ENCODE results near the gene DMBT1. TPM values are rescaled to one million over a fixed set of nuclear protein-coding genes. Genes with fewer than 3 reads are reported as not detected.
A peak's percentile ranks its signal among the peaks of the same experiment; 100 is the strongest.

The DMBT1 gene
- not detected for total RNA-seq

DNA sequence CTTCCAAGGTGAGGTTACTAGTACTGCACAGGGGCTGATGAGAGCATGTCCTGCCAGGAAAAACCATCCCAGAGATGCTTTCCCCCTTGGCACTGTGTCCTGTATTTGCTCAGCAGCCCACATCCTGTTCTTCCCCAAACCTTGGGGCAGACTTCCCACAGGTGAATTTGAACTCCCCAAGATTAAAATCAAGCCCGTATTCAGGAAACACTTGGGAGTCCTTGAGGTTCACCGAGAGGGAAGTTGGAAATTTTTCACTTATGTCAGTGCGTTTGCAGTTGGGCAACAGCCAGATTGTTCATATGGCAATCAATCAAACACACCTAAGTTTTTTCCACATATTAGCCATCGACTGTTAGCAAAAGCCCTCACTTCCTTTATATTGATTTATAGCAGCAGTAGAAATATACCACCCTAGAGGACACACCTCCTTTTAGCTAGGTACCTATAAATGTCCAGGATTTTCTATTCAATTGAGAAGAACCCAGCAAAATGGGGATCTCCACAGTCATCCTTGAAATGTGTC, at the start of gene DMBT1:
Gene DMBT1, plus strand, starts transcription at position 476 of the 526 bp plus-strand sequence. Its CDS starts 17 bp downstream, at position 493.
- H3K27me3 Mint-ChIP-seq (ENCODE audit: low read depth): peaks cover 54% of the 10 kb centered on the region
- no peaks in the 10 kb centered on the region for H3K9me3 Mint-ChIP-seq
- no peak within 1 kb of the TSS for H3K27ac Mint-ChIP-seq
- DNase-seq (no peak), ATAC-seq (replicated peaks in 1 of 2) (no peak)
- H3K36me3 Mint-ChIP-seq (ENCODE audit: insufficient read depth in 2 of 2): no peaks in the 10 kb centered on the region
- no peak within 1 kb of the TSS for H3K4me3 Mint-ChIP-seq
- H3K4me1 Mint-ChIP-seq (ENCODE audit: low read depth): peaks cover 22% of the 10 kb centered on the region

DNA sequence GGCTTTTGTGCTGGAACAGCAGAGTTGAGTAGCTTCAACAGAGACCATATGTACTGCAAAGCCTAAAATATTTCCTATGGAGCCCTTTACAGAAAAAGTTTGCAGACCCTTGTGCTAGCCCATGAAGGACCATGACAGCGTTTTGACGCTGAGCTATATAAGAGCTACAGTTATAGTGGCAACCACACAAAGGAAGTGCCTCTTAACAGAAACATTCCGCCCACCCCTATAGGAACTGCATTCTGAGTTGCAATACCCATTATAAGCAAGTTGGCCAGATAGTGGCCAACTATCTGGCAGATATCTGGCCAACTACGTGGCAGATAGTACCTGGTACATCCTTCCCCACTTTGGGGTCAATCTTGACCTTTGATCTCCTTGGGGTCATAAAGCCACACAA, 47.5 kb upstream of the DMBT1 start:
- H3K4me1 Mint-ChIP-seq (ENCODE audit: low read depth): peaks cover 17% of the 10 kb centered on the region
- H3K27ac Mint-ChIP-seq: no peak overlapping the region
- no peaks in the 10 kb centered on the region for H3K27me3 Mint-ChIP-seq (ENCODE audit: low read depth)
- ATAC-seq (replicated peaks in 1 of 2) (no peak), DNase-seq (no peak)
- no peak overlapping the region for H3K4me3 Mint-ChIP-seq
- no peaks in the 10 kb centered on the region for H3K36me3 Mint-ChIP-seq (ENCODE audit: insufficient read depth in 2 of 2)
- no peaks in the 10 kb centered on the region for H3K9me3 Mint-ChIP-seq

DNA sequence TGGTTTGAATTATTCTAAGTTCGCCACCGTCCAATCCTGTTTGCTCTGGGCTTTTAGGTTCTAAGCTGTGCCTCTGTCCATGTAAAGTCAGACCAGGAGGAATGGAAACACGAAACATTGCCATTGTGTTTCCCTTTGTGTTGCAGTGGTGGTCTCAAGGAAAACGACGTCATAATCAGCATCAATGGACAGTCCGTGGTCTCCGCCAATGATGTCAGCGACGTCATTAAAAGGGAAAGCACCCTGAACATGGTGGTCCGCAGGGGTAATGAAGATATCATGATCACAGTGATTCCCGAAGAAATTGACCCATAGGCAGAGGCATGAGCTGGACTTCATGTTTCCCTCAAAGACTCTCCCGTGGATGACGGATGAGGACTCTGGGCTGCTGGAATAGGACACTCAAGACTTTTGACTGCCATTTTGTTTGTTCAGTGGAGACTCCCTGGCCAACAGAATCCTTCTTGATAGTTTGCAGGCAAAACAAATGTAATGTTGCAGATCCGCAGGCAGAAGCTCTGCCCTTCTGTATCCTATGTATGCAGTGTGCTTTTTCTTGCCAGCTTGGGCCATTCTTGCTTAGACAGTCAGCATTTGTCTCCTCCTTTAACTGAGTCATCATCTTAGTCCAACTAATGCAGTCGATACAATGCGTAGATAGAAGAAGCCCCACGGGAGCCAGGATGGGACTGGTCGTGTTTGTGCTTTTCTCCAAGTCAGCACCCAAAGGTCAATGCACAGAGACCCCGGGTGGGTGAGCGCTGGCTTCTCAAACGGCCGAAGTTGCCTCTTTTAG, 46.3 kb upstream of the DMBT1 start:
- no peaks in the 10 kb centered on the region for H3K9me3 Mint-ChIP-seq
- ATAC-seq (replicated peaks in 1 of 2): no peak
- H3K4me3 Mint-ChIP-seq: no peak overlapping the region
- no peak overlapping the region for H3K27ac Mint-ChIP-seq
- DNase-seq: no peak
- H3K36me3 Mint-ChIP-seq (ENCODE audit: insufficient read depth in 2 of 2): no peaks in the 10 kb centered on the region
- peaks cover 17% of the 10 kb centered on the region for H3K4me1 Mint-ChIP-seq (ENCODE audit: low read depth)
- peaks cover 5% of the 10 kb centered on the region for H3K27me3 Mint-ChIP-seq (ENCODE audit: low read depth)

DNA sequence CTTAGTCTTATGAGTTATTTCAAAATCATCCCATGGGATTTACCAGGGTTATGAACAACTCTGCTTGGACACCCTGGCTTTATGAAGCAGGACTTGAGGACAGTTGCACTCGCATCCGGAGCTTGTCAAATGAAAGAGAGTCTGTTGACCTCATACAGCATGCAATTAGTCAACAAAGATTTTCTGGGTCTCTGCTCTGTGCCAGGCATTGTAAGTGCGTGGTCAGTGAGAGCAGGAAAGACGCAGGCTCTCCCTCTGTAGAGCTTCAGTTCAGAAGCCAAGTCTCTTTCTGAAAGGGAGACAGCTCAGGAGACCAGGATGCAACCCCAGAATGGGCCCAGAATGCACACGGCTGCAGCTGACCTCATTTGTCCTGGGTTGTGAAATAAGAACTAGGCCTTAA, 45.5 kb upstream of the DMBT1 start:
- H3K4me3 Mint-ChIP-seq: no peak overlapping the region
- H3K27ac Mint-ChIP-seq: no peak overlapping the region
- H3K9me3 Mint-ChIP-seq: no peaks in the 10 kb centered on the region
- no peak for ATAC-seq (replicated peaks in 1 of 2)
- DNase-seq: no peak
- peaks cover 17% of the 10 kb centered on the region for H3K4me1 Mint-ChIP-seq (ENCODE audit: low read depth)
- peaks cover 6% of the 10 kb centered on the region for H3K27me3 Mint-ChIP-seq (ENCODE audit: low read depth)
- no peaks in the 10 kb centered on the region for H3K36me3 Mint-ChIP-seq (ENCODE audit: insufficient read depth in 2 of 2)

DNA sequence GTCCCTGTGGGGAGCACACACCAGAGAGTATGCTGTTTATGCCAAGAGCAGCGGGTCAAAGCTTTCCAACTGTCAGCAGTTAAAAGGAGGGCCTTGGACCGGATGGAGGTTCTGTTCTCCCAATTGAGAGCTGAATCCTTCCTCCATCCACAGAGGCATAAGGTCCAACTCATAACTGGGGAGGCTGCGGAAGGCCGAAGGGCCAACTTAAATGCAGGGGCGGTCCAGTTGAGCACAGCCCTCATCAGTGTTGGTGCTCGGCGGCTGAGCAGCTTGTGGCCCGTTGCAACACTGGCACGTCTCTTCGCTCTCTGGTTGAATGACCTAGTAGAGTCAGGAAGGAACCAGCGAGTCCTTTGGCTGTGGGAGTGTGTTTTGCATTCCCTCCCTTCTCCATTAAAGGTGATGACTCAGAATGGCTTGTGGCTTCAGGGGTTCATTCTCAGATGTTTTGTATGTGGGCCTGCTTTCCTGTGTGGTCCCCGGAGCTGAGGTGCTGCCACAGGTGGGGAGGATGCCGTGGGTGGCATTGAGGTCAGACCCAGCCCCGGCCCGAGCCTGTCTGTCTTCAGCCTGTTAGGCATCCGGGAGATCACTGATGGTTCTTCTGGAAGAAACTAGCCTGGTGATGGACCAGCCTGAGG, 44.8 kb upstream of the DMBT1 start:
- H3K9me3 Mint-ChIP-seq: no peaks in the 10 kb centered on the region
- H3K27me3 Mint-ChIP-seq (ENCODE audit: low read depth): peaks cover 6% of the 10 kb centered on the region
- no peaks in the 10 kb centered on the region for H3K36me3 Mint-ChIP-seq (ENCODE audit: insufficient read depth in 2 of 2)
- ATAC-seq (replicated peaks in 1 of 2) (peak; percentile 87 to 91), DNase-seq (peak; percentile 61 to 62)
- peak overlapping the region; percentile 30 to 45 for H3K4me3 Mint-ChIP-seq
- H3K4me1 Mint-ChIP-seq (ENCODE audit: low read depth): peaks cover 17% of the 10 kb centered on the region
- no peak overlapping the region for H3K27ac Mint-ChIP-seq

DNA sequence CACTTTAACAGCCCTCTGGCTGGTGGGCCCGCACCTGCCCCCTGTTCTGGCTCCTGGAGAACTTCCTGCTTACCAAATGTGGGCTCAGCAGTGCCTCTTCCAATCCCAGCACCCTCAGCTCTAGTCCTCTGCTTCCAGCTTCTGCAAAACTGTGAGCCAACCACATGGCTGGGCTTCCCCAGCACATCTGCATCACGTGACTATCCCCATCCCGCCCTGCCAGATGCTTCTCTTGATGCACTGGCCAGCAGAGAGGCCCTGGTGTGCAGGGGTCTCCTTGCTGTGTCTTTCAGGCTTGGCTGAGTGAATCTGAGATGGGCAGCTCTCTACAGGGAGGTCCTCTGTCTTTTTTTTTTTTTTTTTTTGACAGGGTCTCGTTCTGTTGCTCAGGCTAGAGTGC, 43.8 kb upstream of the DMBT1 start:
- ATAC-seq (replicated peaks in 1 of 2) (no peak), DNase-seq (no peak)
- Mint-ChIP-seq H3K4me1 (ENCODE audit: low read depth) (peaks cover 17% of the 10 kb centered on the region), H3K27me3 (ENCODE audit: low read depth) (peaks cover 6% of the 10 kb centered on the region), H3K4me3 (no peak overlapping the region), H3K9me3 (no peaks in the 10 kb centered on the region), H3K27ac (no peak overlapping the region), H3K36me3 (ENCODE audit: insufficient read depth in 2 of 2) (no peaks in the 10 kb centered on the region)

DNA sequence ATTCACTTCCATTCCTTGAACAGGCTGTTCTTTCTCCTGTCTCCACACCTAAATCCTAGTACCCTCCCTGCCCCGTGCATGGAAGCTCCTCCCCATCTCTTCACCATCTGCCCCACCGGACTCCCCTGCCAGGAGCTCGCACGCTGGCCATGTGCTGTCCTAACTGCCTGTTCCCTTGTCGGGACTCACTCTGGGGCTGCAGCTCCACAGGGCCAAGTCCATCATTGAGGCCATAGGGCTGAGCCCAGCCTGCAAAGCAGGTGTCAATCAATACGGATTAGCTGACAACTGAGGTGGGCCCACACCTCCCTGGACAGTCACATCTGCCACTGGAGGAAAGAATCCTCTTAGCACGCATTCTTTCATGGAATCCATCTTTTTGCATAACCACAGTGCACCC, 41.4 kb upstream of the DMBT1 start:
- Mint-ChIP-seq H3K4me3 (no peak overlapping the region), H3K27ac (no peak overlapping the region), H3K27me3 (ENCODE audit: low read depth) (peaks cover 13% of the 10 kb centered on the region), H3K9me3 (no peaks in the 10 kb centered on the region), H3K36me3 (ENCODE audit: insufficient read depth in 2 of 2) (no peaks in the 10 kb centered on the region), H3K4me1 (ENCODE audit: low read depth) (peaks cover 17% of the 10 kb centered on the region)
- DNase-seq: no peak
- ATAC-seq (replicated peaks in 1 of 2): no peak

DNA sequence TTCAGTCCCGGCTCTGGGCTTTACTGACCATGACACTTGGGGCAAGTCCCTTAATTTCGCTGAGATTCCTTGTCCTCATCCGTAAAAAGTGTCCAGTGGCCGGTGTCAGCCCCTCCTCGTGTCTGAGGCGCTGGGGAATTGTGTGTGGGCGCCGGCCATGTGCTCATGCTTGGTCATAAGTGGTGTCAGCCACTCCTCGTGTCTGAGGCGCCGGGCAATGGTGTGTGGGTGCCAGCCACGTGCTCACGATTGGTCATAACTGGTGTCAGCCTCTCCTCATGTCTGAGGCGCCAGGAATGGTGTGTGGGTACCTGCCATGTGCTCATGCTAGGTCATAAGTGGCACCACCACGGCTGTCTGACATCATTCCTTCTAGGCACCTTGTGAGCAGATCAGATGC, 40.7 kb upstream of the DMBT1 start:
- H3K4me3 Mint-ChIP-seq: no peak overlapping the region
- no peaks in the 10 kb centered on the region for H3K9me3 Mint-ChIP-seq
- no peaks in the 10 kb centered on the region for H3K36me3 Mint-ChIP-seq (ENCODE audit: insufficient read depth in 2 of 2)
- no peak overlapping the region for H3K27ac Mint-ChIP-seq
- ATAC-seq (replicated peaks in 1 of 2) (no peak), DNase-seq (no peak)
- peaks cover 13% of the 10 kb centered on the region for H3K27me3 Mint-ChIP-seq (ENCODE audit: low read depth)
- H3K4me1 Mint-ChIP-seq (ENCODE audit: low read depth): peaks cover 17% of the 10 kb centered on the region

DNA sequence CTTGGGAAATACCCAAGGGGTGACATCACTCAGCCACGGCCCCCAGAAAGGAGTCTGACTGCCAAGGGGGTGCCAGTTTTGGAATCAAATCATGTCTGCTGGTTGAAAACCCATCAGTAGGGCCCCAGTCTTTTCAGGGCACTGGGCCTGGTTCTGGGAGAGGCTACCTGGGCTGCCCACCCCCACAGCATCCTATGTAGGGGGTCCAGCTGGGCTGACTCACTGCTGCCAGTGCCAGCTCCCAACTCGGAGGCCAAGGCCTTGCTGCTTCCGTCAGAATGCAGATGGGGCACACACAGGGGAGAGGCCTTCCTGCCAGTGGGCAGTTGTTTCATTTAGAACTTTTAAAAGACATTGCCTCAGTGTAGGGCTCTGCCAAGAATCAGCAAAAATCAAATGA, 39.5 kb upstream of the DMBT1 start:
- no peak overlapping the region for H3K4me3 Mint-ChIP-seq
- no peak for ATAC-seq (replicated peaks in 1 of 2)

DNA sequence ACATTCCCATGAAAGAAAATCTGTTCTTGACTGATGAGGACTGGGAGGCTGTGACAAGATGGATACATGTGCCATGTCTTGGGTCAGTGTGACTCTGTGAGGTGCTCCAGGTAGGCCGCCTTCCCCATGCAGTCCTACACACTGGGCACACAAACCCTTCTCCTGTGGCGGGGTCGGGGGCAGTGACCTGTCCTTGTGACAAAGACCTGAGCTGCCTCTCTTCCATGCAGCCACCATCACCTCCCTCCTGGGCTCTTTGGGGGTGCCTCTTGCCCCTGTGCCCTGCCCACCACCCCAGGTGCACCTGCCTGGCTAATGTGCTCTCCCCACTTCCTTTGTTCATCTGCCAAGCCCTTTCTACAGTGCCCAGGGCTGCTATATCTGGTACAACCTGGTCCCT, 35.7 kb upstream of the DMBT1 start:
- DNase-seq: no peak
- H3K27ac Mint-ChIP-seq: no peak overlapping the region
- peaks cover 14% of the 10 kb centered on the region for H3K27me3 Mint-ChIP-seq (ENCODE audit: low read depth)
- H3K4me1 Mint-ChIP-seq (ENCODE audit: low read depth): no peaks in the 10 kb centered on the region
- H3K4me3 Mint-ChIP-seq: no peak overlapping the region
- no peaks in the 10 kb centered on the region for H3K36me3 Mint-ChIP-seq (ENCODE audit: insufficient read depth in 2 of 2)
- H3K9me3 Mint-ChIP-seq: no peaks in the 10 kb centered on the region
- no peak for ATAC-seq (replicated peaks in 1 of 2)

More for the DNA sequence above, 39.5 kb upstream of the DMBT1 start:
- Mint-ChIP-seq H3K9me3 (no peaks in the 10 kb centered on the region), H3K4me1 (ENCODE audit: low read depth) (peaks cover 10% of the 10 kb centered on the region), H3K36me3 (ENCODE audit: insufficient read depth in 2 of 2) (no peaks in the 10 kb centered on the region), H3K27me3 (ENCODE audit: low read depth) (peaks cover 13% of the 10 kb centered on the region), H3K27ac (no peak overlapping the region)
- DNase-seq: no peak

DNA sequence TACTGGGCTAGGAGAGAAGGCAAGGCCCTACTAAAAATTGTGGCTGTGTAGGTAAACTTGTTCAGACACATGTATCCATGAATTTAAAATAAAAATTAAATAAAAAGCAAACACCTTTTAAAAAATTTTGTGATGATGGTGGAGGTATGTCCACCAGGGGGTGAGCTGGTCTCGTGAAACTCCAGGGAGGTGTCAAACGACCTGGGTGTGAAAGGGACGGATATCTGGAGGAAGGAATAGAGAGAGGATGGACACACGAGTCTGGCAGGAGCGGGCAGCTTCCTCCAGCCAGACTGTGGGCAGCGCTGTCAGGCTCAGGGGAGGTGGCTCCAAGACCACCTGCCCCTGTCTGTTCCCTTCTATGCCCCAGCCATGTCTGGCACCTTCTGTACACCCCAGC, 34.8 kb upstream of the DMBT1 start:
- Mint-ChIP-seq H3K27me3 (ENCODE audit: low read depth) (peaks cover 24% of the 10 kb centered on the region), H3K4me1 (ENCODE audit: low read depth) (no peaks in the 10 kb centered on the region), H3K4me3 (no peak overlapping the region), H3K27ac (no peak overlapping the region), H3K36me3 (ENCODE audit: insufficient read depth in 2 of 2) (no peaks in the 10 kb centered on the region), H3K9me3 (peaks cover 0 to under 1% of the 10 kb centered on the region in 2 donors)
- DNase-seq (peak in 1 of 2 donors; percentile 12), ATAC-seq (replicated peaks in 1 of 2) (no peak)

DNA sequence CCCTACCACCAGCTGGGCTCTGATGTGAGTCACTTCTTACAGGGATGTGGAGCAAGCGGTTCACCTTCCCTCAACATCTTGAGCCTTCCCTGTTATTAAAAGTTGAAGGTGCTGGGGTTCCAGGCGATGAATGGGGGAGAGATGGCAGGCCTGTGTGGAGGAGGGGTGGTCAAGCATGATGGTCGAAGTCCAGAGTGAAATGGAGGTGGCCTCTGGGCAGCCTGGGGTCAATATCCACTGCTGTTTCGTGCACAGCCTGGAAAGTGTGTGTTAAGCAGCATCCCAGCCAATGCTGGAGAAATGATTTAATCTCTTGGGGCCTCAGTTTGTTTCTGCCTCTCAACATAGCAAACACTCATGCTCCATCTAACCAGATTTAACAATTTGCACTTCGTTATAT, 33.7 kb upstream of the DMBT1 start:
- no peak overlapping the region for H3K27ac Mint-ChIP-seq
- DNase-seq (no peak), ATAC-seq (replicated peaks in 1 of 2) (no peak)
- no peaks in the 10 kb centered on the region for H3K36me3 Mint-ChIP-seq (ENCODE audit: insufficient read depth in 2 of 2)
- H3K9me3 Mint-ChIP-seq: peaks cover 0 to 3% of the 10 kb centered on the region in 2 donors
- no peak overlapping the region for H3K4me3 Mint-ChIP-seq
- peaks cover 35% of the 10 kb centered on the region for H3K27me3 Mint-ChIP-seq (ENCODE audit: low read depth)
- no peaks in the 10 kb centered on the region for H3K4me1 Mint-ChIP-seq (ENCODE audit: low read depth)

DNA sequence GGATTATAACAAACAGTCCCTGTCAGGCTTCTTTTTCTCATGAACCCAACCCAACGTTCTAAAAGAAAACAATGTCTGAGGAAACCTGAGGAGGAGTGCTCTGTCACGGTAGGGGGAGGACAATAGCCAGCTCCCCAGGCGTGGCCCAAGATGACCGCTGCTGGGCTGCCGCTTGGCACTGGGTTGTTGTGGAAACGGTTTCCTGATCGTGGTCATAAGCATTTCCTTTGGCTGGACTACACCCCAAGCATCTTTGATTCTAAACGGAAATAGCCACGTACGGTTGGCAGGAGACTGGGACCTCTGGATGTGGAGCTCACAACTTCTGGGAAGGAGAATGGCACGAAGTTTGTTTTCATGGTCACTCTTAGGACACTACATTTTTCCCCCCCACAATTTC, 30.4 kb upstream of the DMBT1 start:
- ATAC-seq (replicated peaks in 1 of 2) (no peak), DNase-seq (no peak)
- Mint-ChIP-seq H3K9me3 (peaks cover 0 to 3% of the 10 kb centered on the region in 2 donors), H3K36me3 (ENCODE audit: insufficient read depth in 2 of 2) (no peaks in the 10 kb centered on the region), H3K4me1 (ENCODE audit: low read depth) (no peaks in the 10 kb centered on the region), H3K4me3 (no peak overlapping the region), H3K27me3 (ENCODE audit: low read depth) (peaks cover 32% of the 10 kb centered on the region), H3K27ac (no peak overlapping the region)
